SKM-1 treated with dmso at 0.1 percent for 144 hours (cell line): ENCODE measurements around the gene PCDH17.

Experiments used
- DNase-seq: peaks from one replicate; lab custom pipeline; 2025; ENCODE audit not compliant: unreplicated experiment; lab: John Stamatoyannopoulos, UW

The PCDH17 gene

GRCh38 chr13:57726981-57727380 is 95.4 kb downstream of the PCDH17 start:
- no peak for DNase-seq

- DNase-seq: no peak
Measured at GRCh38 chr13:57734306-57734705, 102.8 kb downstream of the PCDH17 start.

- DNase-seq: no peak
Measured at GRCh38 chr13:57739089-57739488, 107.5 kb downstream of the PCDH17 start.

GRCh38 chr13:57739543-57740190 is 108.1 kb downstream of the PCDH17 start:
- no peak for DNase-seq

- DNase-seq: no peak
Measured at GRCh38 chr13:57740719-57741118, 109.2 kb downstream of the PCDH17 start.

- no peak for DNase-seq
Measured at GRCh38 chr13:57748096-57748495, 116.6 kb downstream of the PCDH17 start.

GRCh38 chr13:57760951-57761350 is 129.4 kb downstream of the PCDH17 start:
- DNase-seq: no peak

- DNase-seq: no peak
Measured at GRCh38 chr13:57763689-57764088, 132.1 kb downstream of the PCDH17 start.
